NCI-H1694 treated with DMSO at 0.1 percent for 48 hours (cell line): ENCODE data around the gene ELMO3.

Experiments used
- DNase-seq: peaks from one replicate; lab custom pipeline; 2025; lab: John Stamatoyannopoulos, UW

Gene ELMO3, protein sequence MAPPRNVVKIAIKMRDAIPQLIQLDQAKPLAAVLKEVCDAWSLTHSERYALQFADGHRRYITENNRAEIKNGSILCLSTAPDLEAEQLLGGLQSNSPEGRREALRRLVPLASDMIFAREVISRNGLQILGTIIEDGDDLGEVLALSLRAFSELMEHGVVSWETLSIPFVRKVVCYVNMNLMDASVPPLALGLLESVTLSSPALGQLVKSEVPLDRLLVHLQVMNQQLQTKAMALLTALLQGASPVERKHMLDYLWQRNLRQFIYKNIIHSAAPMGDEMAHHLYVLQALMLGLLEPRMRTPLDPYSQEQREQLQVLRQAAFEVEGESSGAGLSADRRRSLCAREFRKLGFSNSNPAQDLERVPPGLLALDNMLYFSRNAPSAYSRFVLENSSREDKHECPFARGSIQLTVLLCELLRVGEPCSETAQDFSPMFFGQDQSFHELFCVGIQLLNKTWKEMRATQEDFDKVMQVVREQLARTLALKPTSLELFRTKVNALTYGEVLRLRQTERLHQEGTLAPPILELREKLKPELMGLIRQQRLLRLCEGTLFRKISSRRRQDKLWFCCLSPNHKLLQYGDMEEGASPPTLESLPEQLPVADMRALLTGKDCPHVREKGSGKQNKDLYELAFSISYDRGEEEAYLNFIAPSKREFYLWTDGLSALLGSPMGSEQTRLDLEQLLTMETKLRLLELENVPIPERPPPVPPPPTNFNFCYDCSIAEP

GRCh38 chr16:67199011-67199807 lies at the start of gene ELMO3:
Gene ELMO3, plus strand, starts transcription at chr16:67199131. Its CDS starts 196 bp downstream, at chr16:67199327.
- no peak for DNase-seq

DNA sequence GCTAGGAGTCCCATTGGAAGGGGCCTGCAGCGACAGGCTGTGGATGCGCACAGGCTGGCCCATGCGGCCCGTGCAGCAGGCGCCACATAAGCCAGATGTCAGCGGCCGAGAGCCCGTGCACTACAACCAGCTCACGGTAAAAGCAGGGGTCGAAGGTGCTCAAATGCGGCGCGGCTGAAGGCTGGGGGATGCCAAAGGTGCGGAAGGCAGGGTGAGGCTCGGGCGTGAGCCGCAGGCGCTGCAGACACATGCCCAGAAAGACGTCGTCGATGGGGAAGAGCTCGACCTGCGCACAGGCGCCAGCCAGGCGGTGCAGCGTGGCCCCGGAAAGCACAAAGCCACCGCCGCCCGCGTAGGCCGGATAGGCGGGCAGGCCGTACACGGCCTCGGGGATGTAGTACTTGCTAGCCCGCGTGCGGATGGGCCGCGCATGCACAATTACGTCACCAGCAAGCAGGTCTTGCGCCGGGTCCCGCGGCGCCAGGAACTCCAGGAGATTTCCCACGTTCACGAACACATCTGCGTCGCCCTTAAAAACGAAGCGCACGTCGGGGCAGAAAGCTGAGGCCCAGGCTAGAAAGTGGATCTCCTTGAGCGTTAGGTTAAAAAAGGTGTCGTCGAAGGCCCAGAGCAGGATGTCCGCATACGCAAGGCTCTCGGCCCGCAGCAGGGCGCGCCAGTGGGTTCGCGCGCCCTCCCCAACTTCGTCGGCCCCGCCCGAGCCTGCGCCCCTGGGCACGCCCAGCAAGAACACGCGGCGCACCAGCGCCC lies 49.5 kb upstream of the ELMO3 start:
- no peak for DNase-seq

- peak; percentile 27 for DNase-seq
Observed at GRCh38 chr16:67150047-67150832, 48.7 kb upstream of the ELMO3 start.

DNA sequence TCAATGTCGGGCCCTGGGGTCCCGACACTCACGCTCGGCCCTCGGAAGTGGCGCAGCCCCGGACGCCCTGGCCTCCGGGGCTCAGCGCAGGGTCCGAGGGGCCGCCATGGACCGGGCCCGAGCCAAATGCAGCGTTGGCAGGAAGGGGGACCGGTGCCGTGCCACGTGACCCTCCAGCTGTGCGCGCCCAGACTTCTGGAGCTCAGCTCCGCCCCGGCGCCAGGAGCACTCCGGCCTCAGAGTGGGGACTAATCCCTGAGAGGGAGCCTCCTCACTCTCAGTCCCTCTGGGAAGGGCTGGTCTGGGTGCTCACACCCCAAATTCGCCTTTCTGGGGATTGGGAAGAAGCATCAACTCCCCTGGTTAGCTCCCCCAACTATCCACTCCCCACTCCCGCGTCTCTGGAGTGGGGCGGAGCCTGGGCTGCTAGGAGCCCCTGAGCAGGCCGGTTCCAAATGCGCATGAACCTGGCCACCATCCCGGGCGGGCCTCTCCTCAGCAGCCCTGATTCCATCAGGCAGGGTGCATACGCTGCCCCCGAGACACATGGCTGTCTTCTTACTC lies 48.0 kb upstream of the ELMO3 start, which contains the start of gene B3GNT9:
Gene B3GNT9, minus strand, starts transcription at position 166 of the 564 bp plus-strand sequence. CDS start 513 bp downstream, outside the sequence.
- DNase-seq = peak; percentile 78

DNA sequence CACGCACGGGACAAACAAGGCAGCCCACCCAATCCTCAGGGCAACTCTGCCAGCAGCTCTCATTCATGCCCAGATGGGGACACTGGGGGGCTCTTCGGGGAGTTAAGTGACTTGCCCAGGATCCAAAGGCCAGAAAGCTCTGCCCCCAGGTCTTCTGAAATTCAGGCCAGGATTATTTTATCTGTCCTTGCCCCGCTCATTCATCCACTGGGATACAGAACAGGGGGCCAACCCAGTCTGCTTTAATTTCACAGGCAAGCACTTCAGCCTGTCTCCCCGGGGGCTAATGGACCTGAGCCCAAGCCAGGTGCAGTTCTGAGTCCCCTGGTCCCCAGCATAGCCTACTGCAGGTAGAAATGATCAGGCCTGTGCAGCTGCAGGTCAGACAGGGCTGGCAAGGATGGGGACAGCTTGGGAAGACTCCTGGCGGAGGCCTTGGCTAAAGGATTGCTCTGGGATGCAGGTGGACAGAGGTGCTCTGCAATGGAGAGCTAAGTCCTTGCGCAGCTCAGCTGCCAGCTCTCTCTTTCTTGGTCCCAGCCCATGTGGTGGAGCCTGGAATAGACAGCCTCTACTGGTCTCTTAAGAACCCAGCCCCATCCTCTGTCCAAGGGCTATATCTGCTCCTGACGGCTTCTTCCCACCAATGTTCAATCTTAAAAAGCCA lies 47.4 kb upstream of the ELMO3 start:
- DNase-seq = no peak

GRCh38 chr16:67154578-67155294 lies 44.2 kb upstream of the ELMO3 start:
- DNase-seq = no peak

- DNase-seq = peak; percentile 36
Observed at GRCh38 chr16:67155295-67156142, 43.4 kb upstream of the ELMO3 start.

GRCh38 chr16:67156143-67156844 lies 42.6 kb upstream of the ELMO3 start:
- no peak for DNase-seq

DNA sequence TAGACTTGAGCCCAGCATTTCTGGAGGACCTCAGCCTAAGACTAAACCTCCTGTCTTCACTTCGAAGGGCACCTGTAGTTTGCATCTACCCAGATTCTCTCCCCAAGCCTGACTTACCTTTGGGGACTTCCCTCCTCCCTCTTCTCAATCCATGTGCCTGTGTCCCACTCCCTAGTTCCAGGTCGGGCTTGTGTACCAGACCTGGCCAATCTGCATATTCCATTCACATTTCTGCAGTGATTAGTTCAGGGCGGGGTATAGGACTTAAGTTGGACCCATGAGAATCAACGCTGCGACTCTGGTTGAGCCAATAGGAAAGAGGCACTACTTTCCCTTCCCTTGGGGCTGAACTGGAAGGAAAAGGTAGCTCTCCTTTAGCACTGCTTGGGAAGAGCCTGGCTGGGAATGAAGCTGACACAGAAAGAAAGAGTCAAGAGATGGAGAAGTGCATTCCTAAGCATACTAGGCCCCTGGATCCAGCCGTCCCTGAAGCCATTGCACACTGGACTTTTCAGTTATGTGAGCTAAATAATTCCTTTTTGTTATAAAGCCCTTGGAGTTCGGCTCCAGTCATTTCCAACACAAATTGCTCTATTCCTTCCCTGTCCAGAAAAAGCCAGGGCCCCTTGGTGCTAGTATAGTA lies 41.7 kb upstream of the ELMO3 start:
- DNase-seq = no peak

- DNase-seq = no peak
Observed at GRCh38 chr16:67157892-67158635, 40.9 kb upstream of the ELMO3 start.

DNA sequence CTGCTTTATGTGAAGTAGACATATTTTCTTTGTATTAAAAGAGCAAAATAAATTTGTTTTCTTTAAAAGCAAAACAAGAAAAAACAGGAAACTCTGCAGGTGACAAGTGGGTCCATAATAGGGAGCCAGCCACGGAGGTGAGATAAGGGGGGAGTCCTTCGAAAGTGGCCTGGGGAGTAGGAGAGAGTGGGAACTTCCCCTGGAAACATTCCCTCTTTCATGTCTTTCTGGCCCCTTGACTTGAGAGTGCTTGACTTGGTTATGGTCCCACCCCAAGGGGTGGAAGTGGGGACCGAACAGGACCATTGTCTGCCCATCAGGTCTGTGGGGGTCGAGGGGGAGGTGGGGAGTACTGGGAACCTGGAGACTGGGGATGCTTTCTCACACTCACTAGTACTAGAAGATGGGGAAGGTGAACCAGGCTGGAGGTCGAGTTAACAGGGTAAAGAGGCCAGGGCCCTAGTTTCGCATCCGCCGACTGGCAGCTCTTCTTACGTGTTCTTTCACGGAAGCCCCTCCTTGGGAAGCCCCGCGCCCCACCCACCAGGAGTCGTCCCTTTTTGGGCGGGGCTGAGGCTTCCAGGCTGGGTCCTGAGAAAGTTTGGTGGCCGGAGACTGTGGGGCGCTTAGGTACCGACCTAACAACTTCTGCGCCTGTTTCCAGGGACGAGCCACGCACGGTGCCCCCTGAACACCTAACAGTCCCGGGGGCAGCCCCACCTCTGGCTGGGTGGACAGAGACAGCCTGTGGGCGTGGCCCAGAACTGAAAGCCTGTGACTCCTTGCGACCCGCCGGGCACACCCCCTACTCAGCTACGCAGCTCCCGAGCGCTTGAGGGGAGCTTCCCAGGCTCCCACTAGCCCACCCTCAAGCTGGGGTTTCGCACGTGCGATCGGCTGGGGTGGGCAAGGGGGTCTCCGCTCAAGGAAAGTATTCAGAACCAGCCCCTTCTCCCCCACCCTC lies 40.0 kb upstream of the ELMO3 start:
- DNase-seq = no peak

GRCh38 chr16:67161595-67162058 lies 37.3 kb upstream of the ELMO3 start:
- no peak for DNase-seq

GRCh38 chr16:67162506-67163163 lies 36.3 kb upstream of the ELMO3 start:
- no peak for DNase-seq
